Measurements from ENCODE around the gene KRTAP10-3.
A peak's percentile ranks its signal among the peaks of the same experiment; 100 is the strongest.

Gene KRTAP10-3

DNA sequence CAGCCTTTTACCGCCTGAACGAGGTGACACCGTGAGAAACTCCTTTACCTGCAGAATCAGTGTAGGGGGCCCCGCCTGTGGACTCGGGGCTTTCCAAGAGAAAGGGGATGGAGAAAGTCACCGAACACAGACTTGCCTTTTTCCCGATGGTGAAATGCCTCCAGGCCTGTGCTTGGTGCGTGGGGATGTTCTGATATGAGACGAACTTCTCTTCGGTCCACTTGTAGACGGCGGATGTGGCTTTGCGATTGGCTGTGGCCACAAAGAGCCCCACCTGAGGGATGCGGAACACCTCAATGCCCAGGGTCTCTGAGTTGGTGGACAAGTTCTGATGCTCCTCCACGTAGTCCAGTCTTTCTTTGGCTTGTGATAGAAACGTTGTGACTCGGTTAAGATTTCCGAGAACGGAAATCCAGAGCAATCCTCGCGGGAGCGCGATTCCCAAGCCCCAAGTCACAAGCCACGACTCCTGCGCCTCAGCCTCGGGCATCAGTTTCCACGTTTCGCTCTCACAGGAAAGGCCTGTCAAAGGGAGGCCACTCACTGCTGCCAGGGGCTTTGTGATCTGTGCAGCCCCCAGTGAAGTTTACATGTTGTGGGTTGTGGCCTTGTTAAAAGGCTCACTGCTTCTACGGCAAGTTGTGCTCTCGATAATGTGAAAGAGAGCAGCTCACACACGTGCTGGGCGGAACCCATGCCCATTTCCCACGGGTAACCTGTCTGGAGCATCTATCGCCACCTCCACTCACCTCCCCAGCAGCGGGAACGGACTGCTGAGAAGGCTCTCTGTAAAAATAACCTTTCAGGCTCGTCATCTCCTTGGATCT, 31.2 kb downstream of the KRTAP10-3 start:
- no peak for DNase-seq

DNA sequence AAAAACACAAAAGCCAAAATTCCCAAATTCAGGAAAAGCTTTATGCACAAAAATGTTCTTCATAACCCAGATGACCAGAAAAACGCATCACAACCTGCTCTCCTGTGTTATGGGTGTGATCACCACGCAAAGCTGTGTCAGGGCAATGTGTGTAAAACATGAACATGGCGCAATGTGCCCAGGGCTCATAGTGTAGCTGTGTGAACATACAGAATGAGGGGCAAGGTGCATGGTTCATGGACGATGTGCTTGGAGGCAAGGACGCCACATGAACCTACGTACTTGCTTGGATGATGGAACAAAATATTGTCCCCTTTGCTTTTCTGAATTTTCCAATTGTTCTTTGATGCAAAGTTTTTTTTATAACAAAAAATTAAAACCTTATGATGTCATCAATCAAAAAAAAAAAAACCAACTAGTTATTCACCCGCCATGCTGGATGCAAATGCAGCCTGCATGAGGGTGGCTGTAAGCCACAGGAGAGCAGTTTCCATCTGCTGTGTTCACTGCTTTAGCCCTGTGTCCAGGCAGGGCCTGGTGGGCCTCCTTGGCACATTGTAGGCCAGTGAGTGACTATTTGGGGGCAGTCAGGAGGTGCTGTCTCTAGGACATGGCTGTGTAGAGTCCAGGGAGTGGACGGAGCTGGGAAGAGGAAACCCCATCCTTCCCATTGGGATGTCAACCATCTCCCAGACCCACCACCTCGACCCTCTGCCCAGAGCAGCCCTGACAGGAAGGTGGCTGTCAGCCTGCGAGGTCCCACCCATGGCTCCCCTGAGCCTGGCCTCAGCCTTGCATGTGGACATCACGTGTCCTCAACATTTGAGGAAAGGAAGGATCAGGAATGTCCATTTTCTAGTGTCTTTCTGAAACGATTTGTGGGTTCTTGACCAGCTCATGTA, 32.2 kb downstream of the KRTAP10-3 start:
- DNase-seq = no peak

DNA sequence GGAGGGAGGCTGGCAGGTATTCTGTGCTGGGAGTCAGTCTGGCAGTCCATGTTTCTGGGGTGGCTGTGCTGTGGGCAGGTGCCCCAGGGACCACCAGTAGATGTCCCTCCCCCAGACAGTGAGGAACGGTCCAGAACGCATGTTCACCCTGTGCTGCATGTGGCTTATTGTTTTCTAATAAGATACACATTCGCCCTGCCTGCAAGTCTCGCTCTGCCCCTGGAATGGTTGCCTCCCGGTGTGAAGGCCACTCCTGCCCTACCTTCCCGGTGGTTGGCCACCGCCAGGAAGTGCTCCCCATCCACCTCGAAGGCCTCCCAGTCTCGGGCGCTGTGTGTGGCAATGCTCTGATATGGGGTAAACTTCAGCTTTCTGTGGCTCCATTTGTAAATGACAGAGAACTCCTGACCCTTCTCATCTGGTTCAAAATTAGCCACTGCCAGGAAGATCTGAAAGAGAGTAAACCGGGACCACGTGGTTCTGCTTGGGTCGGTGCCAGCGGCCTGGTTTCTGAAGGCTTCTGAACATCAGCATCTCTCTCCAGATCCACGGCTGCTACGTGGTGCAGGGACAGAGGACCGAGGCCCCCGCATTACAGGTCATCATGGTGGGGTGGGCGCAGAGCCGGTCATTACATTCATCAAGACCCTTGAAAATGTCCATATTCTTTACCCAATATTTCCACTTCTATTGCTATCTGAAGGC, 33.1 kb downstream of the KRTAP10-3 start:
- no peak for DNase-seq

DNA sequence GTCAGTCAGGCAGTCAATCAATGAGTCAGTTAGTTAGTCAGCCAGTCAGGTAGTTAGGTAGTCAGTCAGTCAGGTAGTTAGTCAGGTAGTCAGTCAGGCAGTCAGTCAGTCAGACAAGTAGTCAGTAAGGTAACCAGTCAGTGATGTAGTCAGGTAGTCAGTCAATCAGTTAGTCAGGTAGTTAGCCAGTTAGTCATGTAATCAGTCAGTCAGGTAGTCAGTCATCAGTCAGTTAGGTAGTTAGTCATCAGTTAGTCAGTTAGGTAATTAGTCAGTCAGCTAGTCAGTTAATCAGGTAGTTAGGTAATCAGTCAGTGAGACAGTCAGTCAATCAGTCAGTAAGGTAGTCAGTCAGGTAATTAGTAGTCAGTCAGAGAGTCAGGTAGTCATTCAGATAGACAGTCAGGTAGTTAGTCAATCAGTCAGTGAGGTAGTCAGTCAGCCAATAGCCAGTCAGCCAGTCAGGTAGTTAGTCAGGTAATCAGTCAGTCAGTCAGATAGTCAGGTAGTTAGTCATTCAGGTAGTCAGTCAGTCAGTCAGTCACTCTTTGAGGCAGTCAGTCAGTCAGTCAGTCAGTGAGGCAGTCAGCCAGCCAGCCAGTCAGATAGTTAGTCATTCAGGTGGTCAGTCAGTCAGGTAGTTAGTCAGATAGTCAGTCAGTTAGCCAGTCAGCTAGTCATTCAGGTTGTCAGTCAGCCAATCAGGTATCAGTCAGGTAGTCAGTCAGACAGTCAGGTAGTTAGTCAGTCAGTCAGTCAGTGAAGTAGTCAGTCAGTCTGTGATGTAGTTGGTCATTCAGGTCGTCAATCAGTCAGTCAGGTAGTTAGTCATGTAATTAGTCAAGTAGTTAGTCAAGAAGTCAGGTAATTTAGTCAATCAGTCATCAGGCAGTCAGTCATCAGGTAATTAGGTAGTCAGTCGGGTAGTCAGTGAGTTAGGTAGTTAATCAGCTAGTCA, 33.9 kb downstream of the KRTAP10-3 start:
- no peak for DNase-seq

- DNase-seq = no peak
These were observed 34.8 kb downstream of the KRTAP10-3 start for GRCh38 chr21:44523567-44524413.

DNA sequence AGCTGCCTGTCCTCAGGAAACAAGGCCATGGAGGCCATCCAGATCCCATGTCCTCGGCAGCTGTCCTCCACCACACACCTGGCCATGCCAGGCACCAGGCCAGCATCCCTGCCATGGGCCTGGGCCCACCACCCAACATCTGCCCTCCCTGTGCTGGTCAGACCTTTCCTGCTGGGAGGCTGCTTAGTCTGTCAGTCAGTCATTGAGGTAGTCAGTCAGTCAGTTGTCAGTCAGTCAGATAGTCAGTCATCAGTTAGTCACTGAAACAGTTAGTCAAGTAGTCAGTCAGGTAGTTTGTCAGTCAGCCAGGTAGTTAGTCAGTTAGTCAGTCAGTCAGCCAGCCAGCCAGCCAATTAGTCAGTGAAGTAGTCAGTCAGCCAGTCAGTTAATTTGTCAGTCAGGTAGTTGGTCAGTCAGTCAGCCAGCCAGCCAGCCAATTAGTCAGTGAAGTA, 35.8 kb downstream of the KRTAP10-3 start:
- no peak for DNase-seq

DNA sequence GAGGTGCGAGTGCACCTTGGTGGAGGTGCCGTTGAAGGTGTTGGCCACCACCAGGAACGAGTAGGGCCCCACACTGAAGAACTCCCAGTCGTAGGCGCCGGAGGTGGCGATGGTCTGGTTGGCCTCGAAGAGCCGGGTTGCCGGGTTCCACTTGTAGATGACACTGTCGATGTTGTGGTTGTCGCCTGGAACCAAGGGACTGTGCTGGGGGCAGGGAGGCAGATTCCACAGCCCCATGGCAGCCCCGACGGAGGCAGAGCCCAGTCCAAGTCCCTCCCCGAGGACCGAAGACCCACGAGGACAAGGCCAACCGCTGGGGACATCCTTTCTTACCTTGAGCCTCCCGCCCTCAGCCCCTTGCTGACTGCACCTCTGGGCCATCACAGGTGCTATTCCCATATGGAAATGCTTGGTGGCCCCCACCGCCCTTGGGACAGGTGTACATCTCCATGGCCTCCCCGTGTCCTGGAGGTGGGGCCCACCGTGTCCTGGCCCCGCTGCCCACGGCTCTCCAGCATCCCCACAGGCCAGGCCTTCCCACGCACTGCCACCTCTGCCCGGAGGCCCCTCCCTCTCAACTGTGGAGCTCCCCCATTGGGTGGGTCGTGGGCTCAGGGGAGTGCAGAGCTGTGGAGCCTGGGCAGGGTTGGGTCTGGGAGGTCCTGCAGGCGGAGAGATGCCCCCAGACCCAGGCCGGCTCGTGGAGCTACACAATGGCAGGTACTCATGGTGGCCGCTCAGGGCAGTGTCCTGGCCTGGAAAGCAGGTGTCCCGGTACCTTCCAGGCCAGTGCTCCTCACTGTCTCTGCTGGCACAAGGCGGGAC, 36.5 kb downstream of the KRTAP10-3 start:
- DNase-seq = no peak

DNA sequence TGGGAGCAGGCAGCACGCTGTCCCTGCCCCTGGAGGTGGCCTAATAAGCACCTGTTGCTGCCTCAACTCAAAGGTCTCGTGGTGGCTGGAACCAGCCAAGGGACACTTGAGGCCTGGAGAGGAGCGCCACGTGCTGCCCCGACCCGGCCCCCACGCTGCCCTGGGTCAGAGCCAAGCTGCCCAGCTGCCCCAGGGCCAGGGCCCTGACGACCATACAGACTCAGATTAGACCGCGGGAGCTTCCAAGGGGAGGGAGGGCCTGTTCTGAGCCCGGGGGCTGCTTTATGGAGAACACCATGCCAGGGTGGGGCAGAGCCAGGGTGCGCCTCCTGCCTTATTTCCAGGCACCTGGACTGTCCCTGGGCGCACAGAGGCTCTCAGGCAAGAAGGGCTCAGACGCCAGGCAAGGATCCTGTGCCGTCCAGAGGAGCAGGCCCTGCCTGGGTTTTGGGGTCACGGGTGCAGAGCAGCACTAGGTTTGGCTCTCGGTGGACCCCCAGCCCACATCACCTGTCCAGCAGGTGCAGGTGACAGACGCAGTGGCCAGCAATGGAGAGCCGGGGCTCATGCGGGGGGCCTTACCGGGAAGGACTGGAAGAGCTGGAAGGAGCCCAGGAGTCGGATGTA, 37.2 kb downstream of the KRTAP10-3 start:
- DNase-seq = no peak

DNA sequence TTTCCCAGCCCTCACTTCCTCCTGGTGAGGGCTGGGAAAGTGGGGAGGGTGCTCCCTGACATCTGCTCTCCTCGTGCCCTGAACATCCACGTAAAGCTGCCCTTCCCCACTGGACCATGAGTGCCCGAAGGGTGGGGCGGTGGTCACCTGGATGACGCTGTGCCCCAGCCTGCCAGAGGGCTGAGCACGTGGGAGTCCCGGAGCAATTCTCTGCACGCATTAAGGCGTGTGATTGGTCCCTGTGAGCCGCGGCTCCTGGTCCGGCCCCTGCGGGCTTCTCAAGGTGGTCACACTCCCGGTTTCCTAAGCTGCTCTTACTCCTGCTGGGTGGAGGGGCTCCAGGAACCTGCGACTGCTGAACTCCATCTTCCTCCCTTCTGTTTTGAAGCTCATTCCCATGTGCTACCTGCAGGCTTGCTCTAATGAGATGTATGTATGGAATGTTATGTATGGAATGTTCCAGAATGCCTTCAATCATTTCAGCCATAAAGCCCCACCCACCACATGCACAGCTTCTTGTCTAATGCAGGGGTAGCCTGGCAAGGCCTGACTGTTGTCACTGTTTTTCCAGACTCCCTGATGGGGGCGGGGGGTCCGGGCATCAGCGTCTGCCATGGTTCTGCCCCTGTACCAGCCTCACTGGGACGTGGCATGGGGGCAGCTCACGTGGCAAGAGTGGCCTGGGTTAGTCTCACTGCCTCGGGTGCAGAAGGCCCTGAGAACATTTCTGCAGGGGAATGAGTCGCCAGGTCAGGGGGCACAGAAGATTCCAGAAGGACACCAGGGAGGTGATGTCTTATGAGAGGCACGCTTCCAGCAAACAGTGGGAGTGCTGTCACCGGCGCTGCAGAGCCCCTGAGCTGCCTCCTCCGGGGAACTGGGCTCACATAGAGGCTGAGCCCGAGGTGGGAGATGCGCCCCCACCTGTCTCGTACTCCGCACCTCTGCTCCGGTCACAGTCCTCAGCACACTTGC, 38.0 kb downstream of the KRTAP10-3 start:
- no peak for DNase-seq

- no peak for DNase-seq
These were observed 39.0 kb downstream of the KRTAP10-3 start for GRCh38 chr21:44519346-44520325.

DNA sequence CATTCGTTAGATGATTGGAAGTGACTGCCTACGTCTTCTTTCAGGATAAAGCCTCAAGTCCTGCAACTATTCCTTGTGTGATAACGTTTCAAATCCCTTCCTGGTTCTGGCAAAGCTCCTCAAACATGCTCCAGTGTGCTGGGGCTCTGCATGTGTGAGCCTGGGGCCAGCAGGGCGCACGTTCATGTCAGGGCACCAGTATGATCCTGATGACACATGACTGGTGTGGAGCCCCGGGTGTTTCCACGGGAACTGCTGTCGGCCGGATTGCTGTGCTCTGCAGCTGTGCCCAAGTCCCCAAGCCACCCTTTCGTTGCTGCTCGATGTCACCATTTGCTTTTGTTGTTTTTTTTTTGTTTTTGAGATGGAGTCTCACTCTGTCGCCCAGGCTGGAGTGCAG, 39.9 kb downstream of the KRTAP10-3 start:
- DNase-seq = no peak

- peak; percentile 20 for DNase-seq
These were observed 41.3 kb downstream of the KRTAP10-3 start for GRCh38 chr21:44517175-44517899.

- no peak for DNase-seq
These were observed 41.8 kb downstream of the KRTAP10-3 start for GRCh38 chr21:44516828-44517174.

- no peak for DNase-seq
These were observed 42.3 kb downstream of the KRTAP10-3 start for GRCh38 chr21:44516342-44516741.

DNA sequence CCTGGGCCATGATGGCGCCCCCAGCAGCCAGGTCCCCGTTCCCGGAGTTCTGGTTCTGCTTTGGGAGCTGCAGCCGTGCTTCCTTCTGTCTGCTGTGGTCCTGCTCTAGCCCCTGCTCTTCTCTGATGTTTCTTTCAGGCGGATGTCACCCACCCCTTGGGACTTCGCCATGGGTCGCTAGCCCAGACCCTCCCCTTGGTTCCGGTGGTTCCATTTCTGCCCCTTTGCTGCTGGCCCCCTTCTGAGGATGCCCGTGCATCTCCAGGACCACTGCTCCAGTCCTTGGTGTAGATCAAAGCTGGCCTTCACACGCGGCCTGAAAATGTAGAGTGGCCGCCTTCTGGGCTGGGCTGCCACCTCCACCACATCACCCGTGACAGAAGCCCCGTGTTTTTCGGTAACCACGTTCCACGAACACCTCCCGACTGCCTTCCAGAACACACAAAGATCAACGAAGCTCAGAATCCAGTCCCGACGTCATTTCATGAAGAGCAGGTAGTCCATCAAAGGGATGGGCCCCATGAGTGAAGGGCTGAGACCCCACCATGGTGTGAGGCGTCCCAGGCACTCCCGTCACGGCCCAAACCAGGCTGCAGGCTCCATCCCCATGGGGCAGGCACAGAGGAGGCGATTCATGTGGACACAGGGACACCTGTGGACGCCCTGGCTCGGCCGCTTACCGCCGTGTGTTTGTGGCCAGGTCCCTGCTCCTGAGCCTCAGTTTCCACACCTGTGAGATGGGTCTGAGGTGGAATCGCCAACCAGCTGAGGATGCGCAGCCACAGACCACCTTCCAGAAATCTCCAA, 43.0 kb downstream of the KRTAP10-3 start:
- DNase-seq = no peak
